GM13977 (cell line): ENCODE data around the gene ZNF19.

Experiments used
- DNase-seq: peaks from one replicate; pipeline ENCODE4 v3.0.0; 2012; ENCODE audit warnings: low spot score
- in situ Hi-C: fragments of 300-500 bp; cut with MboI; formaldehyde crosslinking; loops from one replicate; pipeline ENCODE4 v1.12.0; 2022; ENCODE audit warnings: low sequenced_read_pairs, low pct_unique_long_range_greater_than_20kb, mixed read lengths, inconsistent platforms; ENCODE audit not compliant: unreplicated experiment
- TF ChIP-seq, protein P1 (sequence below): IDR thresholded peaks from 2 replicates; pipeline ENCODE4 v1.5.1; 2012; ENCODE audit warnings: mild to moderate bottlenecking, control low read depth; ENCODE audit not compliant: insufficient read depth; ENCODE audit errors: extremely low read depth, missing control alignments

The ZNF19 gene

GRCh38 chr16:71459510-71459909 lies 29.6 kb downstream of the ZNF19 start:
- TF ChIP-seq, protein P1, sequence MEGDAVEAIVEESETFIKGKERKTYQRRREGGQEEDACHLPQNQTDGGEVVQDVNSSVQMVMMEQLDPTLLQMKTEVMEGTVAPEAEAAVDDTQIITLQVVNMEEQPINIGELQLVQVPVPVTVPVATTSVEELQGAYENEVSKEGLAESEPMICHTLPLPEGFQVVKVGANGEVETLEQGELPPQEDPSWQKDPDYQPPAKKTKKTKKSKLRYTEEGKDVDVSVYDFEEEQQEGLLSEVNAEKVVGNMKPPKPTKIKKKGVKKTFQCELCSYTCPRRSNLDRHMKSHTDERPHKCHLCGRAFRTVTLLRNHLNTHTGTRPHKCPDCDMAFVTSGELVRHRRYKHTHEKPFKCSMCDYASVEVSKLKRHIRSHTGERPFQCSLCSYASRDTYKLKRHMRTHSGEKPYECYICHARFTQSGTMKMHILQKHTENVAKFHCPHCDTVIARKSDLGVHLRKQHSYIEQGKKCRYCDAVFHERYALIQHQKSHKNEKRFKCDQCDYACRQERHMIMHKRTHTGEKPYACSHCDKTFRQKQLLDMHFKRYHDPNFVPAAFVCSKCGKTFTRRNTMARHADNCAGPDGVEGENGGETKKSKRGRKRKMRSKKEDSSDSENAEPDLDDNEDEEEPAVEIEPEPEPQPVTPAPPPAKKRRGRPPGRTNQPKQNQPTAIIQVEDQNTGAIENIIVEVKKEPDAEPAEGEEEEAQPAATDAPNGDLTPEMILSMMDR, result no peak
- in situ Hi-C loops, result no loop called here
- no peak for DNase-seq

DNA sequence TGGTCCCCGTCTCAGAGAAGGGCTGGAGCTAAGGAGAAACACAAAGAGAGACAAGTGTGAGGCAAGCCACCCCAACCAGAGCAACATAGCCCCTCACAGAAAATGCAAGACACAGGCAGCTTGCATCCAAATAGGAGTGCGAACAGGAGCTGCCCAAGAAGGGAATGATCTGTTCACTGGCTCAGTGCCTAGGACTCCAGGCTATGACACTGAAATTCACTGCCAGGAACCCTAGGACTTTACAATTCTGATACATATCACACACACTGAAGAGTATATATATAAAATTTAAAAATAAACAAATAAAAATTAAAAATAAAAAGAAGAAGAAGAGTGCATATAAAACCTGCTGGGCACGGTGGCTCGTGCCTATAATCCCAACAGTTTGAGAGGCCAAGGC lies 32.3 kb downstream of the ZNF19 start:
- DNase-seq, result no peak
- in situ Hi-C loops, result no loop called here
- TF ChIP-seq, protein P1, result no peak

DNA sequence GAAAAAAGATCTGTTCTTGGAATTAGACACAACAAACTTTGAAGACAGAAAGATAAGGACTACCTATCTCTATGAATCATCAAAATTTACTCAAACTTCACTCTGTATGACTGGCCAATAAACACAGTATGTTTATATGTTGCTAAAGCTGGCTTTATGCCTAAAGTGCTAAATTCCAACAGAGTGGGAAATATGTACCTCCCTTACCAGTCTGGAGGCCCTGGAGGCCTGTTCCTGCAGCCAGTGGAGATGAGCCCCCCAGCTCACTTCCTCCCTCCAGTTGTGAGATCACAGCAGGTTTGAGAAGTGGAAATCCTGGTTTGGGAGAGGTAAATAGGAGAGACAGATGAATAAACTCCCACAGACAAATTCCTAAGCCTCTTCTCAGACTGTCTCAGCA lies 36.1 kb downstream of the ZNF19 start:
- no peak for DNase-seq
- in situ Hi-C loops, result no loop called here
- TF ChIP-seq, protein P1, result no peak

DNA sequence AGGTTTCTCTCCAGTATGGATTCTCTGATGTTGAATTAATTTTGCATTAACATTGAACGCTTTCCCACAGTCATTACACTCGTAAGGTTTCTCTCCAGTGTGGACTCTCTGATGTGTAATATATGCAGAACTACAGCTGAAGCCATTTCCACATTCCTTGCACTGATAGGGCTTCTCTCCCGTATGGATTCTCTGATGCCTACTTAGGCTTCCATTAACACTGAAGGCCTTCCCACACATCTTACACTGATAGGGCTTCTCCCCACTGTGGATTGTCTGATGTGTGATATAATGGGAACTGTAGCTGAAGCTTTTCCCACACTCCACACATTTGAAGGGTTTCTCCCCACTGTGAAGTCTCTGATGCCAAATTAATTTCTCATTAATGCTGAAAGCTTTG lies 40.1 kb downstream of the ZNF19 start:
- TF ChIP-seq, protein P1, result no peak
- no peak for DNase-seq
- in situ Hi-C loops, result no loop called here

- DNase-seq, result no peak
- in situ Hi-C loops, result no loop called here
- TF ChIP-seq, protein P1, result no peak
These were observed 40.8 kb downstream of the ZNF19 start for GRCh38 chr16:71448274-71448866.

DNA sequence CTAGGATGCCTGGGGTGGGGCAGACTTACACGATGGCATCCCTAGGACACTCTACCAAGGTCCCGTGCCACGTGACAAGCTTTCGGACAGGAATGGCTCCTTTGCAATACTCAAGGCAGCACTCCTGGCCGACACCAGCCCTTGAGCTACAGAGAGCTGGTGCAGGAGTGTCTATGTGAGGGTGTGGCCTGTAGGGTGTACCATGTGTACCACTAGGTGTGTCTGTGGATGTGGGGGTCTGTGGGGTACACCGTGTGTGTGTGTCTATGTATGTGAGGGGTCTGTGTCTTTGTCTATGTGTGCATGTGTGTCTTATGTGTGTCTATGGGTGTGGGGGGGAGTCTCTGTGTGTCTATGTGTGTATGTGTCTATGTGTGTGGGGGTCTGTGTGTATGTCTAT lies 45.4 kb downstream of the ZNF19 start:
- in situ Hi-C loops, result no loop called here
- TF ChIP-seq, protein P1, result no peak
- DNase-seq, result no peak

DNA sequence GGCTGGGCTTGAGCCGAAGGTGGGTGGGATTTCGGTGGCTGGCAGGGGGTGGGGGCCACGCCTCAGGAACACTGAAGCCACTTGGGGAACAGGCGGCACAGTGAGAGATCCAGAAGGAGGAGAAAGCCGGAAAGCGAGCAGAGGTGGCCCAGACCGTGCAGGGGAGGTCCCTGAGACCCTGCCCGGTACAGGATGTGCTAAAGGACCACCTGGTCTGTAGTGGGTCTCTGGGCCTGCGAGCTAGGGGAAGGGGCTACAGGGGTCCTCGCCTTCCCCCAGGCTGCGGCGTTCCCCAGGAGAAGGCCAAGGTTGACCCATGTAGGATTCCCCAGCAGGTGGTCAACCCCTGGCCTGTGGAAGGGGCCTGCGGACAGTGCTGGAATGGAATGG lies 47.1 kb downstream of the ZNF19 start, which contains the start of gene TLE7:
TSS of gene TLE7 (minus strand) at position 4 of the 390 bp plus-strand sequence. CDS start 8,730 bp downstream, outside the sequence.
- TF ChIP-seq, protein P1, result no peak
- peak; percentile 24 for DNase-seq
- in situ Hi-C loops, result no loop called here
